Stimulated activated CD4-positive, alpha-beta T cell treated with anti-CD3 and anti-CD28 coated beads, TNF-alpha, amount 100 ng/mL, for 48 hours (primary cell): ENCODE results near the gene RPSA.
"Not testable (repeated sequence)": the region's sequence is repeated elsewhere in the genome, so short reads cannot be mapped to it uniquely, and the experiment has no call there.

Experiments used
- DNase-seq, 3 donors: peaks; one replicate each; pipeline ENCODE4 v3.0.0-alpha.2; 2020; ENCODE audit warnings: low read depth in 3 of 3

Gene RPSA

DNA sequence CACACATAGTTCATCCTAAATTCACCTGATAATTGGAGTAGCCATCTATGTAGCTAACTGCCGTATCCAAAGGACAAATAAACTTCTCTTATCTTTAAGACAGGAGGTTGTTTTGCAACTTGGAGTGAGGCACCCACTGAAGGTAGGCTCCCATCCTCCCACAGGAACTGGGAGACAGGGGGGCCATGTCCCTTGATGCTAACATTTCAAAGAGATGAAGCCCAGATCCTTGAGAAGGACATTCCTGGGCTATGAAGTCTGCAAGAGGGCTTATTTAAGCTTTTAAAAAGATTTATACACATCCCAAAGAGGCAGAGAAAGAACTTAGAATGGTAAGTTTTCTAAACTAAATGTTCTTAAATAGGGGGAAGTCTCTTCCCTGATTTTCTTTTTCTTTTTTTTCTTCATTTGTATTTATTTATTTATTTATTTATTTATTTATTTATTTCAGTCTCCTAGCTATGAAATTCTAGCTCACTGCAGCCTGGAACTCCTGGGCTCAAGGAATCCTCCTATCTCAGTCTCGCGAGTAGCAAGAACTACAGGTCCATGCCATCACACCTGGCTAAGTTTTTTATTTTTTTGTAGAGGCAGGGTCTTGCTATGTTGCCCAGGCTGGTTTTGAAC lies 48.2 kb downstream of the RPSA start:
- DNase-seq: no peak

DNA sequence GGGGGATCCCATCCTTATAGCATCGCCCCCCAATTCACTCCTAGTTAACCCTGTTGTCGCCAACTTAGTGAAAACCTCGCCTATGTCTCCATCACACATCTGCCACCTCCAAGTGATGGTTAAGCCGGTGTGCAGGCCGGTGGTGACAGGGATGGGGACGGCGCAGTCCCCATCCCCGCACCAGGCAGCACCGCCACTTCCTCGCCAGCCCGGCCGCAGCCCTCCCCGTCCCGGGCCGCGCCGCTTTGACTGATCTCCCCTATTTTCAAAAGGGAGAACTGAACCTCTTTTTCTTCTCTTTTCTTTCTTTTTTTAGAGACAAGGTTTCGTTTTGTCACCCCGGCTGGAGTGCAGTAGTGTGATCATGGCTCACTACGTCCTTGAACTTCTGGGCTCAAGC lies 49.6 kb downstream of the RPSA start:
- no peak for DNase-seq

DNA sequence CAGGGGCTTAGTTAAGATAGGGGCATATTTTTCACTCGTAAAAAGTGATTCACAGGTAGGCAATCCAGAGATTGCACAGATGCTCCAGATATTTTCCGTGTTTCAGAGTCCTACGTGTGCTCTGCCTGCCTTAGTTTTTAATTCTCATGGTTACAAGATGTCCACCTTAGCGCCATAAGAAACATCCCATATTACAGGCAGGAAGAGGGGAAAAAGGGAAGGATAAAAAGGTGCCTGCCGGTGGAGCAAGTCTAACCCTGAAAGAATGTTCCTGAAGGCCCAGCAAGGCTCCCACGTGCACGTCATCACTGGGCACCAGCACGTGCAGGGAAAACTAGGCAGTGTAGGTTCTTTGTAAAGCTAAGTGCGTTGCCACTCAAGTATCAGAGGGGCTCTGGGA lies 50.8 kb downstream of the RPSA start:
- no peak for DNase-seq

DNA sequence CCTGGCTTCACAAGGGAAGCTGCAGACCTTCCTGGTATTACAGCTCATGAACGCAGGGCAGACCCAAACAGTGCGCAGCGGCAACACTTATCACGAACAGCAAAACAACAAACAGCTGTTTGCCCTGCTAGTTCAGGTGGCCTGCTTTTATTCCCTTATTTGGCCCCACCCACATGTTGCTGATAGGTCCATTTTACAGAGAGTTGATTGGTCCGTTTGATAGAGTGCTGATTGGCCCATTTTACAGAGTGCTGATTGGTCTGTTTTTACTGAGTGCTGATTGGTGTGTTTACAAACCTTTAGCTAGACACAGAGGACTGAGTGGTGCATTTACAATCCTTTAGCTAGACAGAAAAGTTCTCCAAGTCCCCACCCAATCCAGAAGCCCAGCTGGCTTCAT lies 52.1 kb downstream of the RPSA start:
- DNase-seq: not testable (repeated sequence)

DNA sequence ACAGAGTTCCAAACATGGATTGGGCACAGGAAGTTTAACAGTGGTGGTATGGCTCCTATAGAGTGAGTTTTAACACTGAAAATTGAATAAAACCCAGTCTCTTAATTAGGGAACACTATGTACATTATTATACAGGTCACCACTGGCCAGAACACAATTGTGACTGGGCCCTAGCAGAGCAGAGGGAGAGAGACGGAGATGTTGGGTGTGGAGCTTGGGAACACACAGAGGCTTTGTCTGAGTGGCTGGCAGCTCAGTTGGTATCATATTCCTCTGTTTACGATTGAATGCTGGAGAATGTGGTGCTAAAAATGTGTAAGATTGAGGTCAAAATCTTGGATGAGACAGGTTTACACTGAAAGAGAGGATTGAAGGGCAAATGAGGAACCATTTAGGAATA lies 54.2 kb downstream of the RPSA start:
- DNase-seq: no peak
